PC-9 (cell line): ENCODE results near the gene ZNF493. TPM values are rescaled to one million over a fixed set of nuclear protein-coding genes. Genes with fewer than 3 reads are reported as not detected.

ENCODE experiments used
- BruUV-seq: library from RNA; stranded (reverse); fragments of 400-500 nt; replicated peaks from 2 replicates; lab custom pipeline; 2021; lab: Mats Ljungman, UMichigan
- CTCF ChIA-PET: fragments of 300-600 bp; sonication (Branson Sonifier 250); formaldehyde crosslinking; loops from one replicate; lab custom pipeline; 2022; ENCODE audit warnings: antibody characterized with exemption; lab: Charles Lee
- POLR2A ChIA-PET: fragments of 300-600 bp; sonication (Branson Sonifier 250); formaldehyde crosslinking; loops from one replicate; lab custom pipeline; 2022; ENCODE audit warnings: antibody characterized with exemption; ENCODE audit not compliant: unreplicated experiment; lab: Charles Lee
- DNase-seq, 2 experiments: peaks; one replicate each; pipeline versions ENCODE4 v3.0.0 to v3.0.0-alpha.2; 2015 to 2022; ENCODE audit warnings: mixed read lengths in 1 of 2
- H2AFZ ChIP-seq: fragments of 200-600 bp; sonication (generic); 2 replicates; pipeline ENCODE4 v1.8.1; 2017; ENCODE audit warnings: antibody characterized with exemption
- H3F3A ChIP-seq: fragments of 200-600 bp; sonication (generic); 2 replicates; pipeline ENCODE4 v1.8.1; 2017; ENCODE audit warnings: antibody characterized with exemption, mild to moderate bottlenecking, low read depth; ENCODE audit not compliant: insufficient read depth
- H3K27ac ChIP-seq: fragments of 200-600 bp; sonication (generic); 2 replicates; pipeline ENCODE4 v1.6.1; 2016; ENCODE audit warnings: mixed run types
- H3K27me3 ChIP-seq: fragments of 200-600 bp; sonication (generic); 2 replicates; pipeline ENCODE4 v1.6.1; 2016; ENCODE audit warnings: low read depth, mixed run types; ENCODE audit not compliant: insufficient read depth
- H3K36me3 ChIP-seq: fragments of 200-600 bp; sonication (generic); 2 replicates; pipeline ENCODE4 v1.6.1; 2016; ENCODE audit warnings: low read depth, mixed run types
- H3K4me1 ChIP-seq: fragments of 200-600 bp; sonication (generic); replicated peaks from 2 replicates; pipeline ENCODE4 v1.6.1; 2016; ENCODE audit warnings: mixed run types; ENCODE audit not compliant: insufficient read depth
- H3K4me2 ChIP-seq: fragments of 200-600 bp; sonication (generic); 2 replicates; pipeline ENCODE4 v1.6.1; 2017; ENCODE audit warnings: mixed run types
- H3K4me3 ChIP-seq: fragments of 200-600 bp; sonication (generic); 2 replicates; pipeline ENCODE4 v1.6.1; 2016; ENCODE audit warnings: mixed run types
- H3K79me2 ChIP-seq: fragments of 200-600 bp; sonication (generic); 2 replicates; pipeline ENCODE4 v1.6.1; 2017; ENCODE audit warnings: low read depth, mixed run types
- H3K9me2 ChIP-seq: fragments of 200-600 bp; sonication (generic); 2 replicates; pipeline ENCODE4 v1.8.1; 2017; ENCODE audit warnings: mild to moderate bottlenecking; ENCODE audit not compliant: insufficient read depth
- H3K9me3 ChIP-seq: fragments of 200-600 bp; sonication (generic); 2 replicates; pipeline ENCODE4 v1.8.1; 2016; ENCODE audit warnings: low read depth; ENCODE audit not compliant: insufficient read depth
- H4K20me1 ChIP-seq: fragments of 200-600 bp; sonication (generic); 2 replicates; pipeline ENCODE4 v1.8.1; 2017; ENCODE audit not compliant: insufficient read depth
- EZH2 ChIP-seq: fragments of 200-600 bp; sonication (generic); IDR thresholded peaks from 2 replicates; pipeline ENCODE4 v1.8.0; 2017; ENCODE audit warnings: antibody characterized with exemption, low read depth
- intact Hi-C: fragments of 100-400 bp; cut with micrococcal nuclease; formaldehyde crosslinking; loops from one replicate; pipeline ENCODE4 v1.10.0; 2022; ENCODE audit not compliant: unreplicated experiment
- total RNA-seq: library from RNA; stranded (reverse); gene quantifications from 2 replicates; pipeline ENCODE4 v1.2.3, GENCODE V29; 2021
- TF ChIP-seq, protein P1 (sequence below): fragments of 200-600 bp; sonication (generic); conservative IDR thresholded peaks from 2 replicates; pipeline ENCODE4 v1.6.1; 2017; ENCODE audit warnings: mixed run types, antibody characterized with exemption, mild to moderate bottlenecking, moderate library complexity

Gene ZNF493
- total RNA-seq, 1 experiment from 2014 or later = 14.5 TPM

DNA sequence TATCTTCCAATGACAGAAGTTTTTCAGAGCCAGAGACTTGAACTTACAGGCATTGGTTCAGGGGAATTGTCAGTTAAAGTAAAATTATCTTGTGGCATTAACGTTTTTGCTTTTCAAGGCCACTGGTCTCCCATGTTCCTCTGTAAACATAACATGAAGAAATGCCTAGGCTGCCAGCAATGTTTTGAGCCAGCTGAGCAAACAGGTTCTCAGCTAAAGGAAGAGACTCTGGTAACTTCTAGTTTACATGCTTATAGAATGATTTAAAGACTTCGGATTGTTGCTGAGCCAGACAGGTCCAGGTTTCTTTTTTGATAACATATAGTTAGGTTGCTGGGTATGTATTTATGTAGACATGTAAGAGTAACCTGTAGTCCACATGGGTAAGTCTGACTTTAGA lies 35.7 kb downstream of the ZNF493 start:
- no peak for DNase-seq
- H4K20me1 ChIP-seq = no peaks in the 10 kb centered on the region
- H3K79me2 ChIP-seq = no peaks in the 10 kb centered on the region
- intact Hi-C loops = no loop called here
- H3K36me3 ChIP-seq = no peaks in the 10 kb centered on the region
- POLR2A ChIA-PET = no interaction called here
- H2AFZ ChIP-seq = no peak overlapping the region
- CTCF ChIA-PET = no interaction called here
- no peaks in the 10 kb centered on the region for H3K27me3 ChIP-seq
- H3K4me3 ChIP-seq = no peak overlapping the region
- no peaks in the 10 kb centered on the region for H3F3A ChIP-seq
- BruUV-seq = no TSS peak
- no peaks in the 10 kb centered on the region for H3K9me2 ChIP-seq
- H3K9me3 ChIP-seq = peaks cover 14% of the 10 kb centered on the region
- no peak overlapping the region for H3K27ac ChIP-seq
- no peak for TF ChIP-seq EZH2
- TF ChIP-seq, protein P1, sequence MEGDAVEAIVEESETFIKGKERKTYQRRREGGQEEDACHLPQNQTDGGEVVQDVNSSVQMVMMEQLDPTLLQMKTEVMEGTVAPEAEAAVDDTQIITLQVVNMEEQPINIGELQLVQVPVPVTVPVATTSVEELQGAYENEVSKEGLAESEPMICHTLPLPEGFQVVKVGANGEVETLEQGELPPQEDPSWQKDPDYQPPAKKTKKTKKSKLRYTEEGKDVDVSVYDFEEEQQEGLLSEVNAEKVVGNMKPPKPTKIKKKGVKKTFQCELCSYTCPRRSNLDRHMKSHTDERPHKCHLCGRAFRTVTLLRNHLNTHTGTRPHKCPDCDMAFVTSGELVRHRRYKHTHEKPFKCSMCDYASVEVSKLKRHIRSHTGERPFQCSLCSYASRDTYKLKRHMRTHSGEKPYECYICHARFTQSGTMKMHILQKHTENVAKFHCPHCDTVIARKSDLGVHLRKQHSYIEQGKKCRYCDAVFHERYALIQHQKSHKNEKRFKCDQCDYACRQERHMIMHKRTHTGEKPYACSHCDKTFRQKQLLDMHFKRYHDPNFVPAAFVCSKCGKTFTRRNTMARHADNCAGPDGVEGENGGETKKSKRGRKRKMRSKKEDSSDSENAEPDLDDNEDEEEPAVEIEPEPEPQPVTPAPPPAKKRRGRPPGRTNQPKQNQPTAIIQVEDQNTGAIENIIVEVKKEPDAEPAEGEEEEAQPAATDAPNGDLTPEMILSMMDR = no peak
- H3K4me1 ChIP-seq = no peaks in the 10 kb centered on the region
- H3K4me2 ChIP-seq = no peak overlapping the region

DNA sequence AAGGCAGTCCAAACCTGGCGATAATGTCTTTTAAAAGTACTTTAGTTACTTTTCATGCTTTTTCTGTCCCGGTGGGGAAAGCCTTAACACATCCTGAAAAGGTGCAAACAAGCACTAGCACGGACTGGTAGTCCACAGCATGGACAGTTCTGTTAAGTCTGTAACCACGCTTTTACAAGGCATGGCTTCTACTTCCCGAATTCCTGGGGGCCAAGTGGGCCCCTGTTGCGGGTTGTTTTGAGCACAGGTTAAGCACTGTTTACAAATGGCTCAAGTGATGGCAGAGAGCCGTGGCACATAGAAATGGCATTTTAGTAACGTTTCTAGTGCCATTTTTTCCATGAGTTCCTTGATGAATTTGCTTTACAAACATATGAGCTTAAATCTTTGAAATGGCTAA lies 37.6 kb downstream of the ZNF493 start:
- ChIA-PET CTCF (interaction anchor here (0.5 kb wide), 1 partner anchor 309 kb away, joined by 6 read pairs; no protein-coding TSS in a partner anchor), POLR2A (no interaction called here)
- H3K9me3 ChIP-seq = peaks cover 11% of the 10 kb centered on the region

DNA sequence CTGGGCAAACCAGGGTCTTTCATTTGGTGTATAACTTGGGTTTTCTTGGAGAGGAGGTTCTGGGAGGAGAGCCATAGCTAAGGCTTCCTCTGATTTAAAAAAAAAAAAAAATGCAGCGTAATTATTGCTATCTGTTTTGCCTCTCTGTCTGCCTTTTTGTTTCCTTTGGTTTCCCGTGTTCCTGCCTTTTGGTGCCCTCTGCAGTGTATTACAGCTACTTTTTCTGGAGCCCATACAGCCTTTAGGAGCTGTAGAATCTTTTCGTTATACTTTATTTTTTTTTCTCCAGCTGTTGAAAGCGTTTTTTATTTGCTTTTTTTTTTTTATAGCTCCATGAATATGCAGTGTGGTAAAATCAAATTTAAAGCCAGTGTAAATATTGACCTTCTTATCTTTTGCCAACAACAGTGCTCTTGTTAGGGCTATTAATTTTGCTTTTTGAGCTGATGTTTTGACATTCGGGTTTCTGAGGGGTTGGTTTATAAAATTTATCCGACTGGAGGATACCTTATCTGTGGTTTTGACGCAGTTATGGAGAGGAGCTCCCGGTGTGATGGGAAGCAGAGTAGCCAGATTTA lies 38.1 kb downstream of the ZNF493 start:
- Histone ChIP-seq H3K27me3 (no peaks in the 10 kb centered on the region), H3K4me3 (no peak overlapping the region)
- DNase-seq = no peak

More for the DNA sequence above, 37.6 kb downstream of the ZNF493 start:
- Histone ChIP-seq H3K79me2 (no peaks in the 10 kb centered on the region), H4K20me1 (no peaks in the 10 kb centered on the region), H3K9me2 (no peaks in the 10 kb centered on the region), H3K4me2 (no peak overlapping the region), H3K4me1 (no peaks in the 10 kb centered on the region), H3K27me3 (no peaks in the 10 kb centered on the region), H3K36me3 (no peaks in the 10 kb centered on the region), H2AFZ (no peak overlapping the region), H3F3A (no peaks in the 10 kb centered on the region), H3K27ac (no peak overlapping the region), H3K4me3 (no peak overlapping the region)
- DNase-seq = no peak
- no TSS peak for BruUV-seq
- intact Hi-C loops = no loop called here
- TF ChIP-seq, protein P1 = no peak
- TF ChIP-seq EZH2 = no peak

More for the DNA sequence above, 38.1 kb downstream of the ZNF493 start:
- no TSS peak for BruUV-seq
- peaks cover 6% of the 10 kb centered on the region; the same call in 1 of the 2 replicates for H3K9me3 ChIP-seq
- no peak overlapping the region for H3K27ac ChIP-seq
- H3K4me1 ChIP-seq = no peaks in the 10 kb centered on the region
- no peaks in the 10 kb centered on the region for H3K9me2 ChIP-seq
- no peaks in the 10 kb centered on the region for H3F3A ChIP-seq
- H3K4me2 ChIP-seq = no peak overlapping the region
- no peak overlapping the region for H2AFZ ChIP-seq
- intact Hi-C loops = no loop called here
- no peaks in the 10 kb centered on the region for H4K20me1 ChIP-seq
- no peaks in the 10 kb centered on the region for H3K36me3 ChIP-seq
- H3K79me2 ChIP-seq = no peaks in the 10 kb centered on the region
- TF ChIP-seq EZH2 = no peak
- TF ChIP-seq, protein P1 = no peak
- POLR2A ChIA-PET = no interaction called here
- CTCF ChIA-PET = interaction anchor here (0.5 kb wide), 1 partner anchor 309 kb away, joined by 6 read pairs; no protein-coding TSS in a partner anchor
